Colonic mucosa (tissue), 4 donors: ENCODE data around the gene ADAMTSL1. TPM values are rescaled to one million over a fixed set of nuclear protein-coding genes. Genes with fewer than 3 reads are reported as not detected.

Source experiments
- DNase-seq: peaks from one replicate; pipeline ENCODE4 v3.0.0-alpha.2; 2020
- H3K27ac ChIP-seq: fragments of 200-600 bp; one replicate; pipeline ENCODE4 v1.8.0; 2021
- H3K27me3 ChIP-seq: fragments of 200-600 bp; one replicate; pipeline ENCODE4 v1.8.0; 2021
- H3K36me3 ChIP-seq: fragments of 200-600 bp; one replicate; pipeline ENCODE4 v1.8.0; 2021
- H3K4me1 ChIP-seq: fragments of 200-600 bp; one replicate; pipeline ENCODE4 v1.8.0; 2021; ENCODE audit warnings: mild to moderate bottlenecking
- H3K4me3 ChIP-seq: fragments of 200-600 bp; one replicate; pipeline ENCODE4 v1.8.0; 2021
- H3K9ac ChIP-seq, 2 donors: one replicate each; pipeline ENCODE4 v1.7.0; 2013; ENCODE audit warnings: control low read depth in 2 of 2, low read depth in 2 of 2, low read length in 2 of 2
- H3K9me3 ChIP-seq: fragments of 200-600 bp; one replicate; pipeline ENCODE4 v1.8.0; 2021
- CTCF ChIP-seq: fragments of 200-600 bp; IDR thresholded peaks from one replicate; pipeline ENCODE4 v1.8.0; 2022; ENCODE audit warnings: antibody characterized with exemption, mild to moderate bottlenecking
- intact Hi-C: fragments of 100-400 bp; cut with DNase I; formaldehyde crosslinking; loops from one replicate; pipeline ENCODE4 v1.14.1; 2022
- total RNA-seq, 2 donors: library from RNA; stranded (reverse); fragmentation: NEBNext Ultra II Directional in 1 of 2; extraction: Animal tissue kit (Norgen Biotek cat#: 25700) in 1 of 2; gene quantifications; one replicate each; pipeline ENCODE4 v1.2.1, GENCODE V29; 2021
- donor health status: healthy.
- donor health status: DM: no; HTN: no; CAD: no.
- donor health status: DM: no; HTN: no; CAD: no.

The ADAMTSL1 gene
- total RNA-seq, 2 donors from 2014 or later: 10.2 to 14.7 TPM

- Histone ChIP-seq H3K4me1 (peaks cover 5% of the 10 kb centered on the region), H3K9me3 (no peaks in the 10 kb centered on the region), H3K9ac (no peak overlapping the region), H3K27me3 (no peaks in the 10 kb centered on the region), H3K27ac (no peak overlapping the region), H3K36me3 (no peaks in the 10 kb centered on the region), H3K4me3 (no peak overlapping the region)
- TF ChIP-seq CTCF: peak; percentile 18
- DNase-seq: peak; percentile 41
- intact Hi-C loops: loop anchor here (10.0 kb wide), 1 partner anchor 569 kb away; no protein-coding TSS in a partner anchor
These were observed 350.2 kb downstream of the ADAMTSL1 start for GRCh38 chr9:18824095-18824666.

GRCh38 chr9:18825656-18826170, 351.8 kb downstream of the ADAMTSL1 start:
- Histone ChIP-seq H3K9ac (no peak overlapping the region), H3K9me3 (no peaks in the 10 kb centered on the region), H3K36me3 (no peaks in the 10 kb centered on the region), H3K27ac (no peak overlapping the region), H3K4me1 (peaks cover 5% of the 10 kb centered on the region), H3K4me3 (no peak overlapping the region), H3K27me3 (no peaks in the 10 kb centered on the region)
- no peak for TF ChIP-seq CTCF
- no peak for DNase-seq
- intact Hi-C loops: loop anchor here (10.0 kb wide), 1 partner anchor 571 kb away; no protein-coding TSS in a partner anchor

GRCh38 chr9:18826248-18826647, 352.3 kb downstream of the ADAMTSL1 start:
- Histone ChIP-seq H3K27ac (no peak overlapping the region), H3K4me1 (peaks cover 5% of the 10 kb centered on the region), H3K9me3 (no peaks in the 10 kb centered on the region), H3K27me3 (no peaks in the 10 kb centered on the region), H3K4me3 (no peak overlapping the region), H3K9ac (no peak overlapping the region), H3K36me3 (no peaks in the 10 kb centered on the region)
- no peak for DNase-seq
- TF ChIP-seq CTCF: no peak
- intact Hi-C loops: loop anchor here (10.0 kb wide), 1 partner anchor 571 kb away; no protein-coding TSS in a partner anchor

GRCh38 chr9:18829066-18829465, 355.1 kb downstream of the ADAMTSL1 start:
- Histone ChIP-seq H3K36me3 (no peaks in the 10 kb centered on the region), H3K9ac (no peak overlapping the region), H3K27me3 (no peaks in the 10 kb centered on the region), H3K27ac (no peak overlapping the region), H3K4me1 (peaks cover 5% of the 10 kb centered on the region), H3K4me3 (no peak overlapping the region), H3K9me3 (no peaks in the 10 kb centered on the region)
- no peak for DNase-seq
- TF ChIP-seq CTCF: no peak
- intact Hi-C loops: loop anchor here (10.0 kb wide), 1 partner anchor 574 kb away; no protein-coding TSS in a partner anchor

- DNase-seq: no peak
- TF ChIP-seq CTCF: no peak
- Histone ChIP-seq H3K4me1 (peaks cover 3% of the 10 kb centered on the region), H3K4me3 (no peak overlapping the region), H3K9ac (no peak overlapping the region), H3K36me3 (no peaks in the 10 kb centered on the region), H3K27me3 (no peaks in the 10 kb centered on the region), H3K9me3 (no peaks in the 10 kb centered on the region), H3K27ac (no peak overlapping the region)
- intact Hi-C loops: loop anchor here (10.0 kb wide), 1 partner anchor 575 kb away; no protein-coding TSS in a partner anchor
These were observed 355.9 kb downstream of the ADAMTSL1 start for GRCh38 chr9:18829873-18830272.
